Gastroesophageal sphincter (tissue), 4 donors: ENCODE data around the gene TRIM40. TPM values are rescaled to one million over a fixed set of nuclear protein-coding genes. Genes with fewer than 3 reads are reported as not detected.

Experiments used
- ATAC-seq: fragments of 150-250 bp; one replicate; pipeline ENCODE4 v1.9.1; 2016; ENCODE audit warnings: mild to moderate bottlenecking, moderate library complexity
- H3K27ac ChIP-seq, 4 donors: fragments of 200-600 bp; sonication (generic) in 3 of 4; 1 replicate in 3 of 4; 2 replicates in 1 of 4; pipeline ENCODE4 v1.5.1; 2016 to 2019
- H3K27me3 ChIP-seq: fragments of 200-600 bp; sonication (generic); one replicate; pipeline ENCODE4 v1.5.1; 2019
- H3K36me3 ChIP-seq, 2 donors: fragments of 200-600 bp; sonication (generic); one replicate each; pipeline ENCODE4 v1.5.1; 2019; ENCODE audit warnings: control low read depth in 1 of 2
- H3K4me1 ChIP-seq, 3 donors: fragments of 200-600 bp; sonication (generic); 1 replicate in 2 of 3; 2 replicates in 1 of 3; pipeline ENCODE4 v1.5.1; 2016 to 2019; ENCODE audit warnings: control low read depth in 2 of 3
- H3K4me3 ChIP-seq, 2 donors: fragments of 200-600 bp; sonication (generic); one replicate each; pipeline ENCODE4 v1.5.1; 2019; ENCODE audit warnings: mild to moderate bottlenecking in 1 of 2, moderate library complexity in 1 of 2
- H3K9me3 ChIP-seq, 3 donors: fragments of 200-600 bp; sonication (generic); one replicate each; pipeline ENCODE4 v1.5.1; 2017 to 2019; ENCODE audit warnings: control low read depth in 2 of 3
- EP300 ChIP-seq: sonication (generic); formaldehyde crosslinking; IDR thresholded peaks from one replicate; pipeline ENCODE4 v1.6.1; 2017; ENCODE audit warnings: antibody characterized with exemption, mild to moderate bottlenecking
- POLR2A ChIP-seq, 2 donors: fragments of 450-650 bp; IDR thresholded peaks; one replicate each; pipeline ENCODE4 v1.6.1; 2017; ENCODE audit warnings: antibody characterized with exemption in 2 of 2, mild to moderate bottlenecking in 2 of 2, moderate library complexity in 1 of 2
- POLR2AphosphoS5 ChIP-seq: sonication (generic); formaldehyde crosslinking; IDR thresholded peaks from one replicate; pipeline ENCODE4 v1.6.1; 2017; ENCODE audit warnings: antibody characterized with exemption
- WGBS, 2 donors: methylation state at CpG; one replicate each; pipeline ENCODE4 v1.1.5; 2018; ENCODE audit warnings: low coverage in 1 of 2; 5-methylcytosine and 5-hydroxymethylcytosine counted together
- total RNA-seq, 4 donors: library from RNA; depleted of rRNA; stranded (reverse); fragments of >200 nt; gene quantifications; one replicate each; pipeline ENCODE4 v1.1.0, GENCODE V29; 2016
- TF ChIP-seq, protein P1 (sequence below), 4 experiments: fragments of 200-600 bp in 2 of 4; fragments of 450-650 bp in 2 of 4; sonication (generic) in 1 of 4; IDR thresholded peaks; one replicate each; pipeline ENCODE4 v1.5.1; 2017 to 2019; ENCODE audit warnings: antibody characterized with exemption in 4 of 4, mild to moderate bottlenecking in 2 of 4, moderate library complexity in 2 of 4

Gene TRIM40, protein sequence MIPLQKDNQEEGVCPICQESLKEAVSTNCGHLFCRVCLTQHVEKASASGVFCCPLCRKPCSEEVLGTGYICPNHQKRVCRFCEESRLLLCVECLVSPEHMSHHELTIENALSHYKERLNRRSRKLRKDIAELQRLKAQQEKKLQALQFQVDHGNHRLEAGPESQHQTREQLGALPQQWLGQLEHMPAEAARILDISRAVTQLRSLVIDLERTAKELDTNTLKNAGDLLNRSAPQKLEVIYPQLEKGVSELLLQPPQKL
- not detected for total RNA-seq

DNA sequence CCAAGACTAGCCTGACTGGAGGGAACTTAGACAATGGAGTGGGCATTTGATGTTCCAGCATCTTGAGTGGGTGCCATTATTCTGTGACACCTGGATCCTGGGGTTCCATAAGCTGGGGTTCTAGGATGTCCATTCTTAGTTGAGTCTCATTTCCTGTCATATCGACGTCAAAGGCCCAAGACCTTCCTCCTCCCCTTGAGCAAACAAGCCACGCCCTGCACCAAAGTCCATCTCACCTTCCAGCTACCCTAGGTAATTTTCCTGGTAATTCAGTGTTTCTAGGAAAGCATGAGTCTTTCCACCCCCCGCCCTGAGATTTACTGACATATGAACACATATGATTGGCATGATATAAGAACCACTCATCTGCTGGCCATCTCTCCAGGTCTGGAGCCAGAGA is at the start of gene TRIM40:
Gene TRIM40 (plus strand): TSS at position 384 of the 400 bp plus-strand sequence. CDS start 897 bp downstream, outside the sequence.
- no peak for TF ChIP-seq EP300
- no peak for TF ChIP-seq POLR2AphosphoS5
- no peak for TF ChIP-seq POLR2A (IDR thresholded peaks at IDR 0.05)
- TF ChIP-seq, protein P1, sequence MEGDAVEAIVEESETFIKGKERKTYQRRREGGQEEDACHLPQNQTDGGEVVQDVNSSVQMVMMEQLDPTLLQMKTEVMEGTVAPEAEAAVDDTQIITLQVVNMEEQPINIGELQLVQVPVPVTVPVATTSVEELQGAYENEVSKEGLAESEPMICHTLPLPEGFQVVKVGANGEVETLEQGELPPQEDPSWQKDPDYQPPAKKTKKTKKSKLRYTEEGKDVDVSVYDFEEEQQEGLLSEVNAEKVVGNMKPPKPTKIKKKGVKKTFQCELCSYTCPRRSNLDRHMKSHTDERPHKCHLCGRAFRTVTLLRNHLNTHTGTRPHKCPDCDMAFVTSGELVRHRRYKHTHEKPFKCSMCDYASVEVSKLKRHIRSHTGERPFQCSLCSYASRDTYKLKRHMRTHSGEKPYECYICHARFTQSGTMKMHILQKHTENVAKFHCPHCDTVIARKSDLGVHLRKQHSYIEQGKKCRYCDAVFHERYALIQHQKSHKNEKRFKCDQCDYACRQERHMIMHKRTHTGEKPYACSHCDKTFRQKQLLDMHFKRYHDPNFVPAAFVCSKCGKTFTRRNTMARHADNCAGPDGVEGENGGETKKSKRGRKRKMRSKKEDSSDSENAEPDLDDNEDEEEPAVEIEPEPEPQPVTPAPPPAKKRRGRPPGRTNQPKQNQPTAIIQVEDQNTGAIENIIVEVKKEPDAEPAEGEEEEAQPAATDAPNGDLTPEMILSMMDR (IDR thresholded peaks at IDR 0.05), result no peak
- Histone ChIP-seq H3K4me1 (no peaks in the 10 kb centered on the region), H3K36me3 (no peaks in the 10 kb centered on the region), H3K27ac (no peak within 1 kb of the TSS), H3K9me3 (no peaks in the 10 kb centered on the region), H3K4me3 (no peak within 1 kb of the TSS), H3K27me3 (peaks cover 65% of the 10 kb centered on the region)
- no peak for ATAC-seq
- 77 to 78% methylated on average over 4 of the region's 4 CpGs for WGBS, 2 donors

DNA sequence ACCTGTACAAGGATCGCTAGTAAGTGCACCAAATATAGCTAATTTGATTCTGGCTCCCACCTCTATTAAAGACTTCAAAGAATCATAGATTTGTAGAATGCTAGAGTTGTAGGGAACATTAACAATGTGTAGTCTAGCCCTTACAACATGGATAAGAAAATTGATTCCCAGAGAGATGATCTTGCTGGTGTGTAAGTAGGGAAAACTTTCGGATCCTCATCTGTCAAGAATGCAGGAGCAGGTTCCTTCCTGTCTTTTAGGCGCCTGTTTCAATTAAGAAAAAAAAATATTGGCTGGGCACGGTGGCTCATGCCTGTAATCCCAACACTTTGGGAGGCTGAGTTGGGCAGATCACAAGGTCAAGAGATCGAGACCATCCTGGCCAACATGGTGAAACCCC is 48.1 kb upstream of the TRIM40 start:
- H3K36me3 ChIP-seq, result no peaks in the 10 kb centered on the region
- WGBS, 2 donors, result 79 to 83% methylated on average over 3 to 4 of the region's 5 CpGs
- ATAC-seq, result no peak

DNA sequence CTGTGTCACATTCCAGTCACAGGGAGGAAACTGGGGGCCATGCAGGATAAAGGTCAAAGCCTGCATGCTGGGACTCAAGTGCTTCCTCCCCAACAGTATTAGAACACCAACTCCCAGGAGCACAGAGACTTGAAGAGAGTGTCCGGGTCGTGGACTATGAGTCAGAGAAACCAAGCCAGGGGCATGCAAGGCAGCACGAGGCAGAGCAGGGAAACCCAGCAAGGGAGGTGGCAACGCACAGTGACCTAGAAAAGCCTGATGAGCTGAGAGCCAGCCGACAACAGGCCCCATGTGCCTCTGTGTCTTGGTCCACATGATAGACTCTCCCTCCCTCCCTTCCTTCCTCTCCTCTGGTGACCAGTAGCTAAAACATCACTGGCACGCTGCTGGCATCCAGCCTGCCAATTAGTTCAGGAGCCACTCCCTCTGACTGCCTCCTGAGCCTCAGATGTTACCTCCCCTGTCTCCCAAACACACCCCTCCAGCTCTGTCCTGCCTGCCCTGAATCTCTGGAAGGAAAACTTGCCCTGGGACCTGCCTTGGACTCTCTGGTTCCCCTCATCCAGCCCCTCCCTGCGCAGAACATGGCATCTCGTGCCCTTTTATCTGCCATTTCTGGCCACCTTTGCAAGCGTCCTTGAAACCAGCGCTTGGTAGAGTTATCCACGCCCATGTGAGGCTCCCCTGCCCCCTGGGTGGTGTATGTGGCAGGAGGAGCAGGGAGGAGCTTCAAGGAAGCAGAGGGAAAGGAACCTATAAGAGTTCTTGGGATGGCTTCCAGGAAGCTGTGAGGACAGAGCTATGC is 44.2 kb upstream of the TRIM40 start:
- Histone ChIP-seq H3K9me3 (peaks cover 0 to 1% (median 0%) of the 10 kb centered on the region in 3 donors), H3K27ac (no peak overlapping the region), H3K4me3 (no peak overlapping the region), H3K4me1 (no peaks in the 10 kb centered on the region), H3K36me3 (no peaks in the 10 kb centered on the region), H3K27me3 (peaks cover 92% of the 10 kb centered on the region)
- ATAC-seq, result peak; percentile 16
- TF ChIP-seq POLR2A (IDR thresholded peaks at IDR 0.05) (no peak), POLR2AphosphoS5 (no peak), EP300 (no peak)
- TF ChIP-seq, protein P1 (IDR thresholded peaks at IDR 0.05), result no peak
- WGBS, 2 donors, result 59 to 61% methylated on average over 4 to 9 of the region's 11 CpGs

More for the DNA sequence above, 48.1 kb upstream of the TRIM40 start:
- H3K9me3 ChIP-seq, result peaks cover 0 to 9% (median 0%) of the 10 kb centered on the region in 3 donors
- no peaks in the 10 kb centered on the region for H3K4me1 ChIP-seq
- TF ChIP-seq POLR2A (IDR thresholded peaks at IDR 0.05), result no peak
- TF ChIP-seq, protein P1 (IDR thresholded peaks at IDR 0.05), result no peak
- no peak for TF ChIP-seq EP300
- TF ChIP-seq POLR2AphosphoS5, result no peak
- H3K27me3 ChIP-seq, result peaks cover 64% of the 10 kb centered on the region
- no peak overlapping the region for H3K27ac ChIP-seq
- H3K4me3 ChIP-seq, result no peak overlapping the region

DNA sequence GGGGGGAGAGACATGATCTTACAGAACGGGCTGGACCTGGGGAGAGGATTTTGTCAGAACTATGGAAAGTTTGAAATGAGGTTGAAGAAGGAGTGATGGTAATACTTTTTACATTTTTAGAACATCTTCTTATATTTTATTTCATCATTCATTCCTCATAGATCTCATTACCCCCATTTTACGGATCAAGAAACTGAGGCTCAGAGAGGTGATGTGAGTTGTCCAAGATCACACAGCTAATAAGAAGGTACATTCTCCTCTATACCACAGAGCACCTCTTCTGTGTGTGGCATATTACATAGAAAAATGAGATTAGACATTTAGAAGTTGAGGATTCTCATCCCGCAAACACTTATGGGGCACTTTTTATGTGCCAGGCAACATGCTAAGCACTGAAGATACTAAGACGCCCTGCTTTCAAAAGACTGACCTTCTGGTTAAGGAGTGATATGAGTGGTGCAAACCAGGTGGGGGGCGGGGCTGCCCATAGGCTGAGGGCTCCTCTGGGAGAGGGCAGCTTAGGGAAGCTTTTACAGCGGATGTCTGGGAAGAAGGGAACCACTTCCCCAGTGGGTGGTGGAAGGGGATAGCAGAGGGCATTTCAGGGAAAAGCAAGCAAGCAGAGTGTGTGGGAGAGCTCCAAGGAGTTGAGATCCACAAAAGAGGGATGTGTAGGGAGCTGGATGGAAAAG is 42.9 kb upstream of the TRIM40 start:
- Histone ChIP-seq H3K27me3 (peaks cover 97% of the 10 kb centered on the region), H3K4me1 (no peaks in the 10 kb centered on the region), H3K27ac (no peak overlapping the region), H3K4me3 (no peak overlapping the region), H3K36me3 (no peaks in the 10 kb centered on the region), H3K9me3 (no peaks in the 10 kb centered on the region)
- TF ChIP-seq POLR2A (IDR thresholded peaks at IDR 0.05), result no peak
- TF ChIP-seq, protein P1 (IDR thresholded peaks at IDR 0.05), result no peak
- no peak for TF ChIP-seq EP300
- TF ChIP-seq POLR2AphosphoS5, result no peak
- WGBS, 2 donors, result 55 to 100% methylated on average over 1 to 6 of the region's 6 CpGs
- ATAC-seq, result no peak
